GM18519 (cell line): Measurements from ENCODE around the gene PTGDS.
A peak's percentile ranks its signal among the peaks of the same experiment; 100 is the strongest.

Experiments
- ATAC-seq: cut with Tn5 transposase; IDR thresholded peaks from one replicate; pipeline ENCODE4 v1.9.1; 2021; ENCODE audit warnings: mild to moderate bottlenecking, moderate library complexity; ENCODE audit not compliant: unreplicated experiment, low FRiP score

PTGDS gene

GRCh38 chr9:136977223-136977622 is at the start of gene PTGDS:
PTGDS (plus strand) TSS chr9:136977504; CDS start chr9:136977579, 75 bp downstream.
- ATAC-seq: no peak

GRCh38 chr9:136928591-136928990 is 48.7 kb upstream of the PTGDS start:
- no peak for ATAC-seq

GRCh38 chr9:136930014-136930413 is 47.3 kb upstream of the PTGDS start:
- ATAC-seq: no peak

- ATAC-seq: no peak
Observed at GRCh38 chr9:136931611-136932130, 45.6 kb upstream of the PTGDS start.

GRCh38 chr9:136934277-136934676 is 43.0 kb upstream of the PTGDS start:
- no peak for ATAC-seq

GRCh38 chr9:136935651-136936050 is 41.7 kb upstream of the PTGDS start:
- no peak for ATAC-seq

GRCh38 chr9:136936645-136937170 is 40.6 kb upstream of the PTGDS start:
- no peak for ATAC-seq

- no peak for ATAC-seq
Observed at GRCh38 chr9:136937186-136938001, 39.9 kb upstream of the PTGDS start.

- no peak for ATAC-seq
Observed at GRCh38 chr9:136939431-136939995, 37.8 kb upstream of the PTGDS start.

GRCh38 chr9:136939996-136940525 is 37.2 kb upstream of the PTGDS start:
- no peak for ATAC-seq

- no peak for ATAC-seq
Observed at GRCh38 chr9:136940526-136941230, 36.6 kb upstream of the PTGDS start.

GRCh38 chr9:136941231-136942111 is 35.8 kb upstream of the PTGDS start:
- no peak for ATAC-seq

- no peak for ATAC-seq
Observed at GRCh38 chr9:136942112-136942880, 35.0 kb upstream of the PTGDS start.

GRCh38 chr9:136942881-136943230 is 34.4 kb upstream of the PTGDS start:
- ATAC-seq: no peak

GRCh38 chr9:136943291-136944211 is 33.8 kb upstream of the PTGDS start:
- ATAC-seq: peak; percentile 2

- ATAC-seq: peak; percentile 23
Observed at GRCh38 chr9:136944212-136944518, 33.1 kb upstream of the PTGDS start.

GRCh38 chr9:136944519-136945332 is 32.6 kb upstream of the PTGDS start, which contains the start of the genes C8G and FBXW5:
C8G (plus strand) TSS chr9:136945243; CDS start chr9:136945321, 78 bp downstream.
FBXW5 (minus strand) TSS chr9:136944738; CDS start chr9:136944083, 655 bp downstream.
- peak; percentile 40 for ATAC-seq
